Neural cell (in vitro differentiated cells): ENCODE measurements around the gene ACBD6. TPM values are rescaled to one million over a fixed set of nuclear protein-coding genes. Genes with fewer than 3 reads are reported as not detected.

Experiments used
- H2AFZ ChIP-seq: fragments of 200-600, 300-800 bp; sonication (generic), shearing (Covaris generic); 2 replicates; pipeline ENCODE4 v1.6.0; 2014; ENCODE audit warnings: low read depth, mild to moderate bottlenecking, antibody characterized with exemption, low read length, moderate library complexity
- H3F3A ChIP-seq: fragments of 200-600 bp; shearing (Covaris generic); 2 replicates; pipeline ENCODE4 v1.6.1; 2016; ENCODE audit warnings: mild to moderate bottlenecking, moderate library complexity, mixed read lengths, antibody characterized with exemption, low read length; ENCODE audit not compliant: insufficient read depth, poor library complexity, severe bottlenecking
- H3K27ac ChIP-seq: fragments of 200-600, 300-800 bp; sonication (generic), shearing (Covaris generic); 2 replicates; pipeline ENCODE4 v1.5.1; 2014; ENCODE audit warnings: mild to moderate bottlenecking, low read length, moderate library complexity
- H3K27me3 ChIP-seq: fragments of 300-800, 200-600 bp; sonication (generic), shearing (Covaris generic); 2 replicates; pipeline ENCODE4 v1.6.0; 2014; ENCODE audit warnings: mild to moderate bottlenecking, low read depth, low read length, moderate library complexity; ENCODE audit not compliant: insufficient read depth
- H3K36me3 ChIP-seq: fragments of 300-800, 200-600 bp; sonication (generic), shearing (Covaris generic); 2 replicates; pipeline ENCODE4 v1.5.1; 2014; ENCODE audit warnings: mild to moderate bottlenecking, antibody characterized with exemption, low read length, moderate library complexity; ENCODE audit not compliant: insufficient read depth
- H3K4me2 ChIP-seq: fragments of 300-800, 200-600 bp; sonication (generic), shearing (Covaris generic); 2 replicates; pipeline ENCODE4 v1.6.0; 2014; ENCODE audit warnings: mild to moderate bottlenecking, low read length
- H3K4me3 ChIP-seq: fragments of 300-800, 200-600 bp; sonication (generic), shearing (Covaris generic); 2 replicates; pipeline ENCODE4 v1.5.1; 2014; ENCODE audit warnings: mild to moderate bottlenecking, low read length, moderate library complexity
- H3K79me2 ChIP-seq: fragments of 200-600 bp; shearing (Covaris generic); replicated peaks from 2 replicates; pipeline ENCODE4 v1.6.0; 2014; ENCODE audit warnings: mild to moderate bottlenecking, low read length, moderate library complexity; ENCODE audit not compliant: insufficient read depth
- H3K9ac ChIP-seq: fragments of 300-800, 200-600 bp; sonication (generic), shearing (Covaris generic); 2 replicates; pipeline ENCODE4 v1.6.1; 2016; ENCODE audit warnings: mild to moderate bottlenecking, low read length, mixed read lengths
- H3K9me2 ChIP-seq: fragments of 200-600 bp; shearing (Covaris generic); 2 replicates; pipeline ENCODE4 v1.6.1; 2016; ENCODE audit warnings: mild to moderate bottlenecking, low read length, mixed read lengths; ENCODE audit not compliant: insufficient read depth
- H3K9me3 ChIP-seq: fragments of 200-600, 300-800 bp; sonication (generic), shearing (Covaris generic); 2 replicates; pipeline ENCODE4 v1.6.1; 2016; ENCODE audit warnings: mild to moderate bottlenecking, mixed run types, low read length, moderate library complexity, mixed read lengths
- H4K20me1 ChIP-seq: fragments of 200-600 bp; shearing (Covaris generic); 2 replicates; pipeline ENCODE4 v1.6.1; 2016; ENCODE audit warnings: mild to moderate bottlenecking, mixed run types; ENCODE audit not compliant: insufficient read depth
- EP300 ChIP-seq: fragments of 450-650 bp; conservative IDR thresholded peaks from 2 replicates; pipeline ENCODE4 v1.6.1; 2014; ENCODE audit warnings: antibody characterized with exemption, mild to moderate bottlenecking, moderate library complexity; ENCODE audit not compliant: poor library complexity, severe bottlenecking
- EZH2 ChIP-seq: fragments of 200-600, 300-800 bp; shearing (Covaris generic), sonication (generic); IDR thresholded peaks from 2 replicates; pipeline ENCODE4 v1.6.1; 2014; ENCODE audit warnings: antibody characterized with exemption, low read length, borderline replicate concordance, mild to moderate bottlenecking; ENCODE audit not compliant: insufficient read depth, poor library complexity, severe bottlenecking
- MXI1 ChIP-seq: fragments of 450-650 bp; conservative IDR thresholded peaks from 2 replicates; pipeline ENCODE4 v1.6.1; 2014; ENCODE audit warnings: antibody characterized with exemption, mild to moderate bottlenecking; ENCODE audit not compliant: poor library complexity, severe bottlenecking
- POLR2AphosphoS5 ChIP-seq: IDR thresholded peaks from 2 replicates; pipeline ENCODE4 v1.6.1; 2012
- RAD21 ChIP-seq: fragments of 450-650 bp; conservative IDR thresholded peaks from 2 replicates; pipeline ENCODE4 v1.6.1; 2014; ENCODE audit warnings: antibody characterized with exemption, mild to moderate bottlenecking, moderate library complexity
- SMC3 ChIP-seq: fragments of 450-650 bp; conservative IDR thresholded peaks from 2 replicates; pipeline ENCODE4 v1.6.1; 2014; ENCODE audit warnings: antibody characterized with exemption, mild to moderate bottlenecking, moderate library complexity; ENCODE audit not compliant: poor library complexity
- TAF1 ChIP-seq: IDR thresholded peaks from 2 replicates; pipeline ENCODE4 v1.6.1; 2012; ENCODE audit warnings: low read depth
- polyA plus RNA-seq: library from polyadenylated mRNA; depleted of rRNA; stranded (reverse); fragments of >200 nt; gene quantifications from 2 replicates; pipeline ENCODE4 v1.2.3, GENCODE V29; 2014
- TF ChIP-seq, protein P1 (sequence below): IDR thresholded peaks from 2 replicates; pipeline ENCODE4 v1.6.1; 2012; ENCODE audit warnings: borderline replicate concordance
- TF ChIP-seq, protein P2 (sequence below): fragments of 450-650 bp; IDR thresholded peaks from 2 replicates; pipeline ENCODE4 v1.5.1; 2014; ENCODE audit warnings: antibody characterized with exemption, mild to moderate bottlenecking, moderate library complexity; ENCODE audit not compliant: poor library complexity, severe bottlenecking

The ACBD6 gene
- polyA plus RNA-seq, 1 donor from 2014 or later, result 92.4 TPM

DNA sequence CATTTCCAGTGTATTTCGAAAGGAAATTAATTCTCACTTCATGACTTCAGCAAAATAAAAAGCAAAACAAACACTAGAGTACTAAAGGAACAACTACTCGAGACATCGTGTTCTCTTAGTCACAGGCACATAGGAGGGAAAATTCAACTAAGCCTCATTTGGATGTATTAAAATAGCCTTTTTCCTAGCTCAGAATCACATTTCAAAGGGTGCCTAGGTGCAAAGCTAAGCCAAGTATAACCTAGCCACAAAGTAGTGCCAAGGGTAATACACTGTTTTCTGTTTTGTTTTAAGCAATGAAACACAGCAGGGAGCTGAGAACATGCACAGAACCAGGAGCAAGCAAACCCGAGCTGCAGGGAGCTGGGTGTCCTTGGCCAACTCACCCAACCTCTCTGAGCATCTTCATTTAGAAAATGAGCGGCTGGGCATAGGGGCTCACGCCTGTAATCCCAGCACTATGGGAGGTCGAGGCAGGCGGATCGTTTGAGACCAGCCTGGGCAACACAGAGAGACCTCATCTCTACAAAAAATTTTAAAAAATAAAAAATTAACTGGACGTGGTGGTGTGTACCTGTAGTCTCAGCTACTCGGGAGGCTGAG, 26.6 kb upstream of the ACBD6 start:
- H4K20me1 ChIP-seq, result no peaks in the 10 kb centered on the region
- H3K36me3 ChIP-seq, result no peaks in the 10 kb centered on the region
- H3K4me3 ChIP-seq, result no peak overlapping the region
- no peak overlapping the region for H3K4me2 ChIP-seq
- H3K9me2 ChIP-seq, result no peaks in the 10 kb centered on the region
- no peak overlapping the region for H2AFZ ChIP-seq
- H3F3A ChIP-seq, result no peaks in the 10 kb centered on the region
- no peak overlapping the region for H3K9ac ChIP-seq
- H3K27me3 ChIP-seq, result no peaks in the 10 kb centered on the region
- no peak overlapping the region for H3K27ac ChIP-seq
- H3K79me2 ChIP-seq, result no peaks in the 10 kb centered on the region
- H3K9me3 ChIP-seq, result no peaks in the 10 kb centered on the region
- no peak for TF ChIP-seq POLR2AphosphoS5
- no peak for TF ChIP-seq EZH2
- TF ChIP-seq TAF1, result no peak
- no peak for TF ChIP-seq EP300
- no peak for TF ChIP-seq SMC3
- TF ChIP-seq, protein P1, sequence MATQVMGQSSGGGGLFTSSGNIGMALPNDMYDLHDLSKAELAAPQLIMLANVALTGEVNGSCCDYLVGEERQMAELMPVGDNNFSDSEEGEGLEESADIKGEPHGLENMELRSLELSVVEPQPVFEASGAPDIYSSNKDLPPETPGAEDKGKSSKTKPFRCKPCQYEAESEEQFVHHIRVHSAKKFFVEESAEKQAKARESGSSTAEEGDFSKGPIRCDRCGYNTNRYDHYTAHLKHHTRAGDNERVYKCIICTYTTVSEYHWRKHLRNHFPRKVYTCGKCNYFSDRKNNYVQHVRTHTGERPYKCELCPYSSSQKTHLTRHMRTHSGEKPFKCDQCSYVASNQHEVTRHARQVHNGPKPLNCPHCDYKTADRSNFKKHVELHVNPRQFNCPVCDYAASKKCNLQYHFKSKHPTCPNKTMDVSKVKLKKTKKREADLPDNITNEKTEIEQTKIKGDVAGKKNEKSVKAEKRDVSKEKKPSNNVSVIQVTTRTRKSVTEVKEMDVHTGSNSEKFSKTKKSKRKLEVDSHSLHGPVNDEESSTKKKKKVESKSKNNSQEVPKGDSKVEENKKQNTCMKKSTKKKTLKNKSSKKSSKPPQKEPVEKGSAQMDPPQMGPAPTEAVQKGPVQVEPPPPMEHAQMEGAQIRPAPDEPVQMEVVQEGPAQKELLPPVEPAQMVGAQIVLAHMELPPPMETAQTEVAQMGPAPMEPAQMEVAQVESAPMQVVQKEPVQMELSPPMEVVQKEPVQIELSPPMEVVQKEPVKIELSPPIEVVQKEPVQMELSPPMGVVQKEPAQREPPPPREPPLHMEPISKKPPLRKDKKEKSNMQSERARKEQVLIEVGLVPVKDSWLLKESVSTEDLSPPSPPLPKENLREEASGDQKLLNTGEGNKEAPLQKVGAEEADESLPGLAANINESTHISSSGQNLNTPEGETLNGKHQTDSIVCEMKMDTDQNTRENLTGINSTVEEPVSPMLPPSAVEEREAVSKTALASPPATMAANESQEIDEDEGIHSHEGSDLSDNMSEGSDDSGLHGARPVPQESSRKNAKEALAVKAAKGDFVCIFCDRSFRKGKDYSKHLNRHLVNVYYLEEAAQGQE, result no peak
- no peak for TF ChIP-seq MXI1
- TF ChIP-seq RAD21, result no peak
- TF ChIP-seq, protein P2, sequence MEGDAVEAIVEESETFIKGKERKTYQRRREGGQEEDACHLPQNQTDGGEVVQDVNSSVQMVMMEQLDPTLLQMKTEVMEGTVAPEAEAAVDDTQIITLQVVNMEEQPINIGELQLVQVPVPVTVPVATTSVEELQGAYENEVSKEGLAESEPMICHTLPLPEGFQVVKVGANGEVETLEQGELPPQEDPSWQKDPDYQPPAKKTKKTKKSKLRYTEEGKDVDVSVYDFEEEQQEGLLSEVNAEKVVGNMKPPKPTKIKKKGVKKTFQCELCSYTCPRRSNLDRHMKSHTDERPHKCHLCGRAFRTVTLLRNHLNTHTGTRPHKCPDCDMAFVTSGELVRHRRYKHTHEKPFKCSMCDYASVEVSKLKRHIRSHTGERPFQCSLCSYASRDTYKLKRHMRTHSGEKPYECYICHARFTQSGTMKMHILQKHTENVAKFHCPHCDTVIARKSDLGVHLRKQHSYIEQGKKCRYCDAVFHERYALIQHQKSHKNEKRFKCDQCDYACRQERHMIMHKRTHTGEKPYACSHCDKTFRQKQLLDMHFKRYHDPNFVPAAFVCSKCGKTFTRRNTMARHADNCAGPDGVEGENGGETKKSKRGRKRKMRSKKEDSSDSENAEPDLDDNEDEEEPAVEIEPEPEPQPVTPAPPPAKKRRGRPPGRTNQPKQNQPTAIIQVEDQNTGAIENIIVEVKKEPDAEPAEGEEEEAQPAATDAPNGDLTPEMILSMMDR, result no peak

DNA sequence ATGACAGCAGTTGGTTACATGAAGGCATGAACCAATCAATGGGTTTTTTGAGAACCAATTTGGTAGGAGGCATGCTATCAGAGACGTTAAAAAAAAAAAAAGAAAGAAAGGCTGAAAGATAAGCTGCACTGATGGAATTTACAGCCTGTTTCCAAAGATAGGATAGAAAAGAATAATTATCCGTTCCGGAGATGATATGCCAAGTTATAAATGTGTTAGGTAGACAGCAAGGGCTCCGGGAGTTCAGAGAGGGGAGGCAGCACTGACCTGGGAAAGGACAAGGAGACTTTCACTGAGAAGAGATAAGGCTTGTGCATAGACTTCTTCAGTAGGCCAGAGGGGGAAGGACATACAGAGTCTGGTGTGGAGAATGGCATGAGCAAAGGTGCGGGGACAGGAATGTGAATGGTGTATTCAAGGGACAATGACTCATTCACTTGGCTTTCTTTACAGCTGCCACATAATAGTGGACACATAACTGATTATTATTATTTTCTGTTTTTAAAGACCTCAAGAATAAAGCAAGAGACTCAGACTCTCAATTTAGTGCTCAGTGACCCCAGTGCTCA, 24.8 kb upstream of the ACBD6 start:
- Histone ChIP-seq H3K4me3 (no peak overlapping the region), H3K9me3 (no peaks in the 10 kb centered on the region), H3F3A (no peaks in the 10 kb centered on the region), H3K27me3 (no peaks in the 10 kb centered on the region), H3K27ac (no peak overlapping the region), H3K79me2 (no peaks in the 10 kb centered on the region), H4K20me1 (no peaks in the 10 kb centered on the region), H3K9me2 (no peaks in the 10 kb centered on the region), H3K4me2 (no peak overlapping the region), H3K36me3 (no peaks in the 10 kb centered on the region), H3K9ac (no peak overlapping the region), H2AFZ (no peak overlapping the region)
- TF ChIP-seq, protein P2, result no peak
- TF ChIP-seq, protein P1, result no peak
- TF ChIP-seq EP300 (no peak), TAF1 (no peak), RAD21 (no peak), SMC3 (no peak), POLR2AphosphoS5 (no peak), MXI1 (no peak), EZH2 (no peak)
